HG02885 (cell line): ENCODE data around the gene KRTAP4-2.
"Not testable (repeated sequence)": the region's sequence is repeated elsewhere in the genome, so short reads cannot be mapped to it uniquely, and the experiment has no call there.

Experiments used
- ATAC-seq: cut with Tn5 transposase; IDR thresholded peaks from one replicate; pipeline ENCODE4 v1.9.1; 2021; ENCODE audit warnings: mild to moderate bottlenecking; ENCODE audit not compliant: unreplicated experiment, poor library complexity

KRTAP4-2 gene

DNA sequence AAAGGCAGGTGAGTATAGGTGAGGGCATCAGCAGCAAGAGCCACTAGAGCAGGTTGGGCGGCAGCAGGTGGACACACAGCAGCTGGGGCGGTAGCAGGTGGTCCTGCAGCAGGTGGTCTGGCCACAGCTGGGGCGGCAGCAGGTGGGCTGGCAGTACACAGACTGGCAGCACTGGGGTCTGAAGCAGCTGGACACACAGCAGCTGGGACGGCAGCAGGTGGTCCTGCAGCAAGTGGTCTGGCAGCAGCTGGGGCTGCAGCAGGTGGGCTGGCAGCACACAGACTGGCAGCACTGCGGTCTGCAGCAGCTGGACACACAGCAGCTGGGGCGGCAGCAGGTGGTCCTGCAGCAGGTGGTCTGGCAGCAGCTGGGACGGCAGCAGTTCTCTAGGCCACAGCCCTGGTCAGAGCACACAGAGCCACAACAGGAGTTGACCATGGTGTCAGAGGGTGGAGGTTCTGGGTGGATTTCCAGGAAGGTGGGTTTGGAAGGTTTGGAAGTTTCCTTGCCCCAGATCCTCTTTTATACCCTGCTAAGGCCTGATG lies at the start of gene KRTAP4-2:
TSS of gene KRTAP4-2 (minus strand) at position 495 of the 545 bp plus-strand sequence. CDS start at position 438, 57 bp downstream.
- ATAC-seq: no peak

DNA sequence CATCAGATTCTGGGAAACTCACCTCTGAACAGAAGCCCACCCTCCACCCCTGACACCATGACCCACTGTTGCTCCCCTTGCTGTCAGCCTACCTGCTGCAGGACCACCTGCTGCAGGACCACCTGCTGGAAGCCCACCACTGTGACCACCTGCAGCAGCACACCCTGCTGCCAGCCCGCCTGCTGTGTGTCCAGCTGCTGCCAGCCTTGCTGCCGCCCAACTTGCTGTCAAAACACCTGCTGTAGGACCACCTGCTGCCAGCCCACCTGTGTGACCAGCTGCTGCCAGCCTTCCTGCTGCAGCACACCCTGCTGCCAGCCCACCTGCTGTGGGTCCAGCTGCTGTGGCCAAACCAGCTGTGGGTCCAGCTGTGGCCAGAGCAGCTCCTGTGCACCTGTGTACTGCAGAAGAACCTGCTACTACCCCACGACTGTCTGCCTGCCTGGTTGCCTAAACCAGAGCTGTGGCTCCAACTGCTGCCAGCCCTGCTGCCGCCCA lies 48.6 kb upstream of the KRTAP4-2 start, which contains the start of gene KRTAP9-2:
TSS of gene KRTAP9-2 (plus strand) at position 51 of the 498 bp plus-strand sequence. CDS start at position 58, 7 bp downstream.
- ATAC-seq: not testable (repeated sequence)

- ATAC-seq: no peak
Observed at GRCh38 chr17:41226051-41226450, 48.0 kb upstream of the KRTAP4-2 start.

DNA sequence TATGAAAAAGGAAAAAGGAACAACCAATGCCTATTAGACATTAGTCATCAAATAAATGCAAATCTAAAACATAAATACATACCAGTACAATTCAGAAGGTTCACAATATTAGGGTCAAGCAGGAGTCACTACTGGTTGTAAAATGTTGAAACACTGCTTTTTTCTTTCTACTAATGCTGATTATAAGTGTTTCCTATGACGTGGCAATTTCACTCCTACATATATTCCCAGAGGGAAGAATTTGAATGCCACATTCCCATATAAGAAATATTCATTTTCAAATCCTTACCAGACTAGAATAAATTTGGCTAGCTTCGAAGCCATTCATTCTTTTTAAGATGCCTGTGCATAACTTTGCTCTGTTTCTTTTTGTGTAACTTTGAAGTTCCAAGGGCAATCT lies 45.8 kb upstream of the KRTAP4-2 start:
- ATAC-seq: no peak

GRCh38 chr17:41215681-41216080 lies 37.7 kb upstream of the KRTAP4-2 start:
- ATAC-seq: no peak

DNA sequence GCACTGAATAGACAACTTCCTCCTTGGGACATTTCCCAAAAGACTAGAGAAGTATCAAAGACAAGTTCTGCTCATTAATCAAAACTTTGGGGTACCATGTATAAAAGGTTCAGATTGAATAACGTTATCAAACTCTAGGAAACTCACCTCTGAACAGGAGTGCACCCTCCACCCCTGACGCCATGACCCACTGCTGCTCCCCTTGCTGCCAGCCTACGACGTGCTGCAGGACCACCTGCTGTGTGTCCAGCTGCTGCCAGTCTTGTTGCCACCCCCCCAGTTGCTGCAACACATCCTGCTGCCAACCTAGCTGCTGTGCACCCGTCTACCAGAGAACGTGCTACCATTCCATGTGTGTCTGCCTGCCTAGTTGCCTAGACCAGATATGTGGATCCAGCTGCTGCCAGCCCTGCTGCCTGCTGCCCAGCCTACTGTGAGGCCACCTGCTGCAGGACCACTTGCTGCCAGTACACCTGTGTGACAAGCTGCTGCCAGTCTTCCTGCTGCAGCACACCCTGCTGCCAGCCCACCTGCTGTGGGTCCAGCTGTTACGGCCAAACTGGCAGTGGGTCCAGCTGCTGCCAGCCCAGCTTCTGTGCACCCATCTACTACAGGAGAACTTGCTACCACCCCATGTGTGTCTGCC lies 34.6 kb upstream of the KRTAP4-2 start:
- ATAC-seq: no peak

DNA sequence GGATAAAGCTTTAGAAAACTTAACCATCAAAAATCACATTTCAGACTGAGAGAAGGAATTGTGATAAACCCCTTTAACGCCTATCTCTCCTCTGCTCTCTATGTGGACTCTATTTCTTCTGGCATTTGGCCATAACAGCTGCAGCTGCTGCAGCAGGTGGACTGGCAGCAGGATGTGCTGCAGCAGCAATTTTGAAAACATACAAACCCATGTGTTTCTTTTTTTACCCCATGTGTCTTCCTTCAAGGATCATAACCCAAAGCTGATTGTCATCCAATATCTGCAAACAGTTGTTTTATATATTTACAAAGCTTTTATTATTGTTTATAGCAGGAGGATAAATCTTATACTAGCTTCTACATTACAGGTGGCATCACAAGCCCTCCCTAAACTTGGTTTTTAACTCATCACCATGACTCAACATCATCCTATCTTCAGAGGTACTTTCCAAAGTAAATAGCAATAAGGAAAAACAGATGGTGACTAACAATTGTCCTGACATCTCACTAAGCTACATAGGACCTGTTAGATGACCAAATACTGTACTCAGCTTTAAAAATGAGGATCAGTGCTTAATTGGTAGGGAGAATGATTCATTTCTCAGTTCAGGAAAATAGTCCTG lies 33.9 kb upstream of the KRTAP4-2 start:
- ATAC-seq: no peak

- no peak for ATAC-seq
Observed at GRCh38 chr17:41199421-41200078, 21.5 kb upstream of the KRTAP4-2 start.

DNA sequence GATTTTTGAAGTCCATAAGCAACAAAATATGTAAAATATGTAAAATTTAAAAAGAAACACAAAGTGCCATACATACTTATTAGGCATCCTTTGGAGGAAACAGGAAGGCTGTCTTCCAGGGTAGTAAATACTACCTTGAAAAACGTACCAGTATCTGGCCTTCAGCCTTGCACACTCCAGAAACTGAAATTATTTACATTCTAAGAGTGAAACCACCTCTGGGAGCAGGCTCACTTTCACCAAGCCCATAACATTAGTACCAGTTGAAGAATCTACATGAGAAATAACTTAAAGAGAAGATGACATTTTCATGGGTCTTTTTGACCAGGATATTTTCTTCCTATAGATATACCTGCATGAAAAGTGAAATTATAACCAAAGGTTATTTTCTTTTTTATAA lies 18.0 kb upstream of the KRTAP4-2 start:
- no peak for ATAC-seq

- ATAC-seq: no peak
Observed at GRCh38 chr17:41190328-41190727, 12.3 kb upstream of the KRTAP4-2 start.

- ATAC-seq: not testable (repeated sequence)
Observed at GRCh38 chr17:41189837-41190318, 11.9 kb upstream of the KRTAP4-2 start, which contains the start of gene KRTAP9-1. TSS of gene KRTAP9-1 (plus strand) at chr17:41189887. CDS start at chr17:41189887, 0 bp downstream.

DNA sequence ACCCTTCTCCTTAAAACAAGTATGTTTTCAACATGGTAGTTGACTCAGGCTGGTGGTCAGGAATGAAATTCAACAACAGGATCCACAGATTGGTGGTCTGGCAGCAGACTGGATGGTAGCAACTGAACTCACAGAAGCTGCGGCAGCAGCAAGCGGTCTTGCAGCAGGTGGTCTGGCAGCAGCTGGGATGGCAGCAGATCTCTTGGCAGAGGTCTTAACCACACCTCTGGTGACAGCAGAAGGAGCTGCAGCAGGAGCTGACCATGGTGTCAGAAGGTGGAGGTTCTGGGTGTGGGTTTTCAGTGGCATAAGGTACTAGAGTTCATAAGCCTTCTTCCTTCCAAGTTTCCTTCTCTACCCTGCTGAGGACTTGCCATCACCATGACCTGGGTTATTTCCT lies 8.9 kb upstream of the KRTAP4-2 start:
- ATAC-seq: no peak

DNA sequence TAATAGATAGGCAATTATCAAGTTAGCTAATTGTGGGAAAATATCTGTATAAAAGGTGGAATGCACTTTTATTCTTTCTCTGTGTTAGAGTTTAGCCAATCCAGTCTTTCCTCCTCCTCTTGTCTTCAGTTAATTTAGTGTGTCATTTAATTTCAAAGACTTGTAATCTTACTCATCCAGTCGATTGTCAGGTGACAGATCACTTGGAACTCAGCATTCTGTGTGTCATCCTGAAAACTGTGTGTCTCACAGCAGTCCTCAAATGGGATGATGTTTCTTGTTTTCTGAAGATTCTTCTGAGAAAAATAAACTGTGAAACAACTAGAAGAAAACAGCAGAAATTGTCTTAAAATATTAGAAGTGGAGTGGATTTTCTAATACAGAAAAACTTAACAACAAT lies 7.0 kb upstream of the KRTAP4-2 start:
- no peak for ATAC-seq

DNA sequence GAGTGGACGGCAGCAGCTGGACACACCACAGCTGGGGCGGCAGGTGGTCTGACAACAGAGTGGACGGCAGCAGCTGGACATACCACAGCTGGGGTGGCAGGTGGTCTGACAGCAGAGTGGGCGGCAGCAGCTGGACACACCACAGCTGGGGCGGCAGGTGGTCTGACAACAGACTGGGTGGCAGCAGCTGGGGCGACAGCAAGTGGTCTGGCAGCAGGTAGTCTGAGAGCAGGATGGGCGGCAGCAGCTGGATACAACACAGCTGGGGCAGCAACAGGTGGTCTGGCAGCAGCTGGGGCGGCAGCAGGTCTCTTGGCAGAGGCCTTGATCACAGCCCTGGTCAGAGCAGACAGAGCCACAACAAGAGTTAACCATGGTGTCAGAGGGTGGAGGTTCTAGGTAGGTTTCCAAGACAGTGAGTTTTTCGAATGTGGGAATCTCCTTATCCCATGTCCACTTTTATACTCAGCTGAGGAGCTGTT lies 6.5 kb upstream of the KRTAP4-2 start, which contains the start of gene KRTAP4-1:
TSS of gene KRTAP4-1 (minus strand) at position 432 of the 482 bp plus-strand sequence. CDS start at position 375, 57 bp downstream.
- no peak for ATAC-seq

DNA sequence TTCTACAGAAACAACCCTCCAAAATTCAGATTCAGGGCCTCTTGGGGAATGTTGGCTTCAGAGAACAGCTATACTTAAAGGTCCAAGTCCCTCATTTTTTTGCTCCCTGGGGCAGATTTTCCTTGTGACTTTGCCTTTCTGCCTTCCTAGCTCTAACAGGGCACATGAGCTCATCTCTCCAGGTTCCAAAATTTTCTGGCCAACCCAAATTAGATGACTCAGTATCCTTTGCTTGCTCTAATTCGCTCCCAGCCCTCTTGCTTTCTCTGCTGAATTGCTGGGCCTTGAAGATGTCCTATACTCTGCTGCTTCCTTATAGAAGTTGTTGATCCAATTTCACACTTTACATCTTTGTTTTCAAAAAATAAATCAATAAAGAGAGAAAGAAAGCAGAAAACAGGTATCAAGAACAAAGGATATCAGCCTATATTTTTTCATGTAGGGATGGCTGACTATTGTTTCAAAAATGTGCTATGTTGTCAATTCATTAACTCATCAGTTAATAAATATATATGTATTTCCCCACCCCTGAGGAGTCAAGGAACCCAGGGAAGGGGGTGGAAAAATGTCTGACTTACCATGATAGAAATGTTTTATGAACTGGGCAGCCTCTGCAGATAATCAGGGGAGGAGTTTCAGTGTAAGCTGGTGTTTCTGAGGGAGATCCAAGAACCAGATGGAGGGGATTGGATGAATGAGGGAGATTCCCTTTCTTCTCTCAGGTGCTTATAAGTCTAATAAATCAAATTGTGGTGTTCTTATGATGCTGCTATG lies 1.0 kb upstream of the KRTAP4-2 start:
- ATAC-seq: no peak

DNA sequence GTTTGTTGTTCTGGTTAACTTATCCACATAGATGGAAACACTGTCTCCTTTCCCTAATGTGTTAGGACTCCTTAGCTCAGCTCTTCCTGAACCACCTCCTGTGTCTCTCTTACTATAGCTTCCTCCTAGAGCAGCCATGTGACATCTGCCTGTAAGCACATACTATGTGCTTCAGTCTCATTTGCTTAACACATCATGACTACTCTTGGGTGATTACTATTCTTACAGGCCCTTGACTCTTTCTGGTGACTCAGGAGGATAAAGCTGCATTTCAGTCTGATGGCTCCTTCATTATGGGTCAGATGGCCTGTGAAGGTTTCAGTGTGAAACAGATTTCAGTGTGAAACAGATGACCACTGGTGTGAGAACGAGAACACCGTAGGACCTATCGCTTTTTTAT lies 320 bp upstream of the KRTAP4-2 start:
- ATAC-seq: no peak

DNA sequence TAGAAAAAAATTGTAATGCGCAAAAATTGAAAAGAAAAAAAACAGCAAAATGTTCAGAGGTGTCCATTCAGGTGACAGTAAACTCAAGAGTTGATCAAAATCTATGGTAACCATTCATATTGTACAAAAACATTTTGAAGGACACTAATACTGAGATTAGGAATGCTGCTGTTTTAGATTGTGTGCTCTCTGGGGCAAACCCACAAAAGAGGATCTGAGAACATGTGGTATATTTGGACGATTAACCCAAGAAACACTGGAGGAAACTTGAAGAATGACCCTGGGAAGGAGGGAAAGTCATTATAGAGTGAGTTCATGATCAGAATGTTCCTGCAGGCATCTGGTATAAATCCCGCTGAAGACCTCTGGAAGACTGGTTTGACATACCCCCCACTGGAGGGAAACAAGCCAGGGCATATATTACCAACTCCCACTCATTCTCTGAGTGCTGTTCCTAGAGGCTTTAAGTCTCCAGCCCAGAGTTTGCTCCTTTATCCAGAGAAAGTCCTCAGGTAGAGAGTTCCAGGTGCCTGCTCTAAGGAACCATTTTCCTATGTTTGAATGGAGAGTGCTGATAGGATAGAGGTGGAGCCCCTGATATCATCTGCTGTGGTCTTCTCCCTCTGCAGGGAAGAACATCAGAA lies 1.2 kb downstream of the KRTAP4-2 start:
- ATAC-seq: no peak

DNA sequence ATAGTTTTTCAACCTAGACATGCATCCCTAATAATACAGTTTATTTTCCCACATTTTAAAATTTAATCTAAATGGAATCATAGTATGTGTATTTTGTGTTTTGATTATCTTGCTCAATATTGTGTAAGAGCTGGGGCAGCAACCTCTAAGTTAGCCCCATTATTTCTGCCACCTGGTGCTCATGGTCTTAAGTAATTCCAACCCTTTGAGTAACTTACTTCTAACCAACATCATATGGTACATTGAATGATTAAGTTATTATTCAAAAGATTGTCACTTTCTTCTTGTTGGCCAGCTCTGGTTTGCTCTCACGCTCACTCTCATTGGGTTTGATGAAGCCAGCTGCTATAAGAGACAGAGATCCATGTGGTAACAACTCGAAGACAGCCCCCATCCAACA lies 6.1 kb downstream of the KRTAP4-2 start:
- ATAC-seq: no peak

DNA sequence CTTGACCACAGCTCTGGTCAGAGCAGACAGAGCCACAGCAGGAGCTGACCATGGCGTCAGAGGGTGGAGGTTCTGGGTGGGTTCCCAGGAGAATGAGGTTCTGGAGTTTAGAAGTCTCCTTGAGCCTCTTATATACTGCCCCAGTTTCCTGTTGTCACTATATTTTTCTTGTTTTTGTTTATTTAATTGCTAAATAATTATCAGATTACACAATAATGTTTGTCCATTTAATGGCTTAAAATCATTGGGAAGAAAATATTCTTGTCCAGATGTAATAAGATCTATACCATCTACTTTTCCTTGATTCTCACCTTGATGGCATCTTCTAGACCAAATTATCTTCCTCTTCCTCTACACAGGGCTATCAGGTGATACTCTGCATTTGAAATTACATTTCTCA lies 9.9 kb downstream of the KRTAP4-2 start, which contains the start of gene KRTAP4-3:
TSS of gene KRTAP4-3 (minus strand) at position 101 of the 400 bp plus-strand sequence. CDS start at position 52, 49 bp downstream.
- ATAC-seq: no peak
